ENCODE results near the gene RASIP1.
"Not testable (repeated sequence)": the region's sequence is repeated elsewhere in the genome, so short reads cannot be mapped to it uniquely, and the experiment has no call there.

RASIP1 gene, protein sequence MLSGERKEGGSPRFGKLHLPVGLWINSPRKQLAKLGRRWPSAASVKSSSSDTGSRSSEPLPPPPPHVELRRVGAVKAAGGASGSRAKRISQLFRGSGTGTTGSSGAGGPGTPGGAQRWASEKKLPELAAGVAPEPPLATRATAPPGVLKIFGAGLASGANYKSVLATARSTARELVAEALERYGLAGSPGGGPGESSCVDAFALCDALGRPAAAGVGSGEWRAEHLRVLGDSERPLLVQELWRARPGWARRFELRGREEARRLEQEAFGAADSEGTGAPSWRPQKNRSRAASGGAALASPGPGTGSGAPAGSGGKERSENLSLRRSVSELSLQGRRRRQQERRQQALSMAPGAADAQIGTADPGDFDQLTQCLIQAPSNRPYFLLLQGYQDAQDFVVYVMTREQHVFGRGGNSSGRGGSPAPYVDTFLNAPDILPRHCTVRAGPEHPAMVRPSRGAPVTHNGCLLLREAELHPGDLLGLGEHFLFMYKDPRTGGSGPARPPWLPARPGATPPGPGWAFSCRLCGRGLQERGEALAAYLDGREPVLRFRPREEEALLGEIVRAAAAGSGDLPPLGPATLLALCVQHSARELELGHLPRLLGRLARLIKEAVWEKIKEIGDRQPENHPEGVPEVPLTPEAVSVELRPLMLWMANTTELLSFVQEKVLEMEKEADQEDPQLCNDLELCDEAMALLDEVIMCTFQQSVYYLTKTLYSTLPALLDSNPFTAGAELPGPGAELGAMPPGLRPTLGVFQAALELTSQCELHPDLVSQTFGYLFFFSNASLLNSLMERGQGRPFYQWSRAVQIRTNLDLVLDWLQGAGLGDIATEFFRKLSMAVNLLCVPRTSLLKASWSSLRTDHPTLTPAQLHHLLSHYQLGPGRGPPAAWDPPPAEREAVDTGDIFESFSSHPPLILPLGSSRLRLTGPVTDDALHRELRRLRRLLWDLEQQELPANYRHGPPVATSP

DNA sequence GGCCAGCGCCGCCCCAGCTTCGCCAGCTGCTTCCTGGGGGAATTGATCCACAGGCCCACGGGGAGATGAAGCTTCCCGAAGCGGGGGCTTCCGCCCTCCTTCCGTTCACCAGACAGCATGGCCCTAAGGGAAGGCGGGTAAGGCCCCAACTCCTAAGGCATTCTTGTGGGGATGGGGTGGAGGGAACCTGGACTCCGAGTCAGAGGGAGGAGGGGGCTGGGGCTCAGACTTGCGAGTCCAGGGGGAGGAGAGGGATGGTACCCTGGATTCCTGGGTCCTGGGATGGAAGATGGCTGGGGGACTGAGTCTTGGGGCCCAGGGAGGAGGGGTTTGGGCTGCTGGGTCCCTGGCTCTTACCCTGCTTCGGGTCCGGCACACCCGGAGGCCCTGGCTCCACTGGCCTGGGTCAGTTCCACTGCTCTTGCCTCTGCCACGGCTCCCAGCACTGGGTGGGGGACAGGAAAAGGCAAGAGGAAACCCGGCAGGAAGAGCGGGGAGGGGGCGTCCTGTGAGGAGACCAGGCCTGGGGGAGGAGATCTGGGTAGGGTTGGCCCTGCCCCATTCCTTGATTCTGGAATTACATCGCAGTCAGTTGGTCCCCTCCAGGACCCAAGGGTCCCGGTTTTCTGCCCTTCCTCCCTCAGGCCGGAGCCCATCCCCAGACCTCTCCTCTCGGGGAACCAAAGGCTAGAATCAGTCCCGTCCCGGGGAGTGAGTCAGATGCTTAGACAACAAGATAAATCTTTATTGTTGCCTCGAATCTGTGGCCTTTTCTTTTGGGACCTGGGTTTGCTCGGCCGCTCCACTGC lies at the start of gene RASIP1:
TSS of gene RASIP1 (minus strand) at position 447 of the 809 bp plus-strand sequence. CDS start at position 119, 328 bp downstream.
- DNase-seq: peak; percentile 18

DNA sequence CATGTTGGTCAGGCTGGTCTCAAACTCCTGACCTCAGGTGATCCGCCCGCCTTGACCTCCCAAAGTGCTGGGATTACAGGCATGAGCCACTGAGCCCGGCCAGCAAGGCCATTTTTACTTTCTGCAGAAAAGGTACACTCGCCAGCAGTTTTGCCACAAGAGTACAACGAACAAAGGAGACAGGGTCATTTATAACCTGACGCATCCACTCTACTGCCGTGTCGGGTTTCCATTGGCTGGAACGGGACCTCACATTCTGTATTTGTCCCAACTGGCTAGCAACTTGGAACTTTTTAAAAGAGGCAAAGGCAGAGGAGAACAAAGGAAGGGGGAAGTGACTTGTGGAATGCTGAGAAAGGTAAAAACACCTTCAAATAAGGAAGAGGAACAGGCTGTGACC lies 46.9 kb upstream of the RASIP1 start:
- not testable (repeated sequence) for DNase-seq

DNA sequence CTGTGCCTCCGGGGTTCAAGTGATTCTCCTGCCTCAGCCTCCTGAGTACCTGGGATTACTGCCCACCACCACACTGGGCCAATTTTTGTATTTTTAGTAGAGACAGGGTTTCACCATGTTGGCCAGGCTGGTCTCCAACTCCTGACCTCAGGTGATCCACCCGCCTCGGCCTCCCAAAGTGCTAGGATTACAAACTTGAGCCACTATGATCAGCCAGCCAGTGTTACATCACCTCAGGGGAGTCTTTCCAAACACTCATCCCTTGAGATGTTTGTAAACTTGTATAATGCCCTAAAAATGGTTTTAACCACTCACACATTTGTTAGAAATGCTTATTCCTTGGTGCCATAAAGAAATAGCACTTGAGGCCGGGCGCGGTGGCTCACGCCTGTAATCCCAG lies 46.0 kb upstream of the RASIP1 start:
- DNase-seq: not testable (repeated sequence)

DNA sequence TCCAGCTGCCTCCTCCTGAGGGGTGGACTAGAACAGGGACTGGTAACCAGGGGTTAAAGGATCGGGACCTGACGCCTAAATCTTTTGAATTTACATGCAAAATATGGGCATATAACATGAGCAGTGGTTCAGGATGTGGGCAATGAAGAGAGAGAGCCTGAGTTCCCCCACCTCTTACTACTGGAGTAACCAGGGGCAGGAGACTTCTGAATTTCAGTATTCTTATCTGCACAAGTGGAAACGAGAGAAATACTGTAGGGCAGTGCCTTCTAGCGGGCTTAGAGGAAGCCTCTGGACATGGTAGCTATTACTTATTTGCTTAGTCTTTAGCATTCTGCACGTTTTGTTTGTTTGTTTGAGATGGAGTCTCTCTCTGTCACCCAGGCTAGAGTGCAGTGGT lies 44.1 kb upstream of the RASIP1 start:
- peak; percentile 15 for DNase-seq

DNA sequence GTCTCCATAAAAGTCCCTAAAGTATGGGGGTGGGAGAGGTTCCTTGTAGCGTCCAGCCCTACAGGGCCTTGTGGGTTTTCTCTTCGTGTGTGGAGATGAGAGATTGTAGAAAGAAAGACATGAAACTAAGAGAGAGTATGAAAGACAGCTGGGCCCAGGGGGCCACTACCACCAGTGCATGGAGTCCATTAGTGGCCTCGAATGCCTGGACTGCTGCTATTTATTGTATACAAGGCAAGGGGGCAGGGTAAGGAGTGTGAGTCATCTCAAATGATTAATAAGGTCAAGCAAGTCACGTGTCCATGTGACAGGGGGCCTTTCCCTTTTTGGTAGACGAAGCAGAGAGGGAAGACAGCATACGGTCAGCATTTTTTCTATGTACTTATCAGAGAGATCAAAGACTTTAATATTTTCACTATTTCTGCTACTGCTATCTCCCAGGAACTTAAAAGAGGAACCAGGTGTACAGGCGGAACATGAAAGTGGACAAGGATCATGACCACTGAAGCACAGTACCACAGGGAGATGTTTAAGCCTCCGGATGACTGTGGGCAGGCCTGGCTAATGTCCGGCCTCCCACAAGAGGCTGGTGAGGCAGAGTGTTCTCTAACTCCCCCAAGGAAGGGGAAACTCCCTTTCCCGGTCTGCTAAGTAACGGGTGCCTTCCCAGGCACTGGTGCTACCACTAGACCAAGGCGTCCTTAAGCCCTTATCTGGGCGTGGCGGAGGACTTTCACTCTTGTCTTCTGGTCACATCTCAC lies 40.4 kb upstream of the RASIP1 start:
- DNase-seq: no peak

DNA sequence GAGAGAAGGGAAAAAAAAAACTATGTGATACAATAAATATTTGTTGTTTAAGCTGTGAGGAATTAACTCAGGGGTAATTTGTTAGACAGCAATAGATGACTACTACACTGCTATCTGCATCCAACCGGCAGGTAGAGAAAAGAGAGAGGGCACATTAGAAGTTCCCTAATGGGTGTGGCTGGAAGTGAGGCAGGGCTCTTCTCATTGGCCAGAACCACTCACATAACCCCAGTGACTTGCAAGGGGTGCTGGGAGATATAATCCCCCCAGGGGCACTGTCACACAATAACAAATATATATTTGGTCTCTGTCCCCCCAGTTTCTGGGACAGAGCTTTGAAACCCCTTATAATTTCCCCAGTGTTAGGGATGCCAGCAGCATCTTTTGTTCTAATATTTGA lies 39.2 kb upstream of the RASIP1 start:
- DNase-seq: no peak

DNA sequence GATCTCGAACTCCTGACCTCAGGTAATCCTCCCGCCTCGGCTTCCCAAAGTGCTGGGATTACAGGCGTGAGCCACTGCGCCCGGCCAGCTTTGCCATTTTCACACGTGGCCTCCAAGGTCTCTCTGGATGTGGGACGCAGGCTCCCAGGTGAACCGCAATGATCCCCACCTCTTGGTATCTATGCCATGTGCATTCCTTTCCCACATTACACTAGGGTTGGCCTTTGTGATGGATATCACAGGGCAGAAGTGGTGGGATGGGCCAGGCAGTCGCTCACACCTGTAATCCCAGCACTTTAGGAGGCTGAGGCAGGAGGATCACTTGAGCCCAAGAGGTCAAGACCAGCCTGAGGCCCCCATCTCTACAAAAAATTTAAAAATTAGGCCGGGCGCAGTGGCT lies 37.3 kb upstream of the RASIP1 start:
- no peak for DNase-seq

DNA sequence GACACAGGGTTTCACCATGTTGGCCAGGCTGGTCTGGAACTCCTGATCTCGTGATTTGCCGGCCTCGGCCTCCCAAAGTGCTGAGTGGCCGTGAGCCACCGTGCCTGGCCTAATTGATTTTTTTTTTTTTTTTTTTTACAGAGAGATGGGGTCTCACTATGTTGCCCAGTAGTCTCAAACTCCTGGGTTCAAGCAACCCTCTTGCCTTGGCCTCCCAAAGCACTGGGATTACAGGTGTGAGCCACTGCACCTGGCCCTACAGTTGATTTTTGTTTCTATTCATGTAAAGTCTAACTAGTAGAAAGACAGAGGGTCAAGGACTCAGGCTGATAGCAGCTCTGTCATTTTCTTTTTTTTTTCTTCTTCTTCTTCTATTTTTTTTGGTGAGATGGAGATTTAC lies 36.7 kb upstream of the RASIP1 start:
- no peak for DNase-seq

DNA sequence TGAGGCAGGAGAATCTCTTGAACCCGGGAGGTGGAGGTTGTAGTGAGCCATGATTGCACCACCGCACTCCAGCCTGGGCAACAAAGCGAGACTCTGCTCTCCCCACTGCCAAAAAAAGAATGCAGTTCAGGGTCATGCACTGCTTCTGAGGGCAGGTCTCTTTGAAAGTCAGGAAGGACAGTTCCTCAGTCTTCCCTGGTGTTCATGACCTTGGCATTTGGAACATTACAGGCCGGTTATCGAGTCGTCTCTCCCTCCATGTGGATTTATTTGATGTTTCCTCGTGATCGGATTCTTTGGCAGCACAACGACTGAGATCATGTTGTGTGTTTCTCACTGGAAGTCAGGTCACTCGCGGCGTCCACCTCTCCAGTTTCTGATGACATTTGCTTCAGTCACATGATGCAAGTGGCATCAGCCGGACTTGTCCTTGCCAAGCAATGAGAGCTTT lies 32.1 kb upstream of the RASIP1 start:
- DNase-seq: no peak

DNA sequence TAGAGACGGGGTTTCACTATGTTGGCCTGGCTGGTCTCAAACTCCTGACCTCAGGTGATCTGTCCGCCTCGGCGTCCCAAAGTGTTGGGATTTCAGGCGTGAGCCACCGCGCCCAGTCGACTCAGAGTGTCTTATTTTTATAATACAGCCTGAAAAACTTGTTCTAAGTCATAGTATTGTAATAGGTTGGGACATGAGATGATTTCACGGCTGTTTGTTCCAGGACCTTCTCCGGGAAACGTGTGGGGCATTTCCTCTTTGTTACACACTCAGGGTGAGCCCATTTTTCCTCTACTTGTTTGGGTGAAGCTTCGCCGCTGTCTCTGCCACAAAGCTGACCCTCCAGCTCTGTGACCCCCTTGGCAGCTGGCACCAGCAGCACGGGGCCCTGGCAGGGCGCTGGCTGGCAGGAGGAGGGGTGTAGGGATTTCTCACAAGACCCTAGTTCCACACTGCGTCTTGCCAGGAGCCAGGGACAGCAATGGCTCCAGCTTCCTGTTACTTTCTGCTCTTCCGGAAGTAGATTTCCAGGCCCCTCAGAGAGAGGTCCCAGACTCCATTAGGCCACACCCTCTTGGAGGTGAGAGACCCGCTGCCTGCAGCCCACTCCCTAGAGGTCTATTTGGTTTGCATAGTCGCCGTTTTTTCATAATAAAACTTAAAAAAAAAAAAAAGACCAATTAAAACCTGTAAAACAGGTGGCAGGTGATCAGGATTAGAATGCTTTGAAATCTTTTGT lies 30.5 kb upstream of the RASIP1 start:
- no peak for DNase-seq

DNA sequence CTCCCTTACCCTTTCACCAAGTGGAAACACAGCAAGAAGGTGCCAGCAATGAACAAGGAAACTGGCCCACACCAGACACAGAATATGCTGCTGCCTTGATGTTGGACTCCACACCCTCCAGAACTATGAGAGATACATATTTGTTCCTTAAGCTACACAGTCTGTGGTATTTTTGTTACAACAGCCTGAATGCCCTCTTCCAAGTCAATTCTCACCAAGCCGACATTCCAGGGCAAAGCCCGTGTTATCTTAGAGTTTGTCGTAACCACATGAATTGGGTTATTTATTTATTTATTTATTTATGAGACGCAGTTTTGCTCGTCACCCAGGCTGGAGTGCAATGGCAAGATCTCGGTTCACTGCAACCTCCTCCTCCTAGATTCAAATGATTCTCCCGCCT lies 29.9 kb upstream of the RASIP1 start:
- DNase-seq: no peak

DNA sequence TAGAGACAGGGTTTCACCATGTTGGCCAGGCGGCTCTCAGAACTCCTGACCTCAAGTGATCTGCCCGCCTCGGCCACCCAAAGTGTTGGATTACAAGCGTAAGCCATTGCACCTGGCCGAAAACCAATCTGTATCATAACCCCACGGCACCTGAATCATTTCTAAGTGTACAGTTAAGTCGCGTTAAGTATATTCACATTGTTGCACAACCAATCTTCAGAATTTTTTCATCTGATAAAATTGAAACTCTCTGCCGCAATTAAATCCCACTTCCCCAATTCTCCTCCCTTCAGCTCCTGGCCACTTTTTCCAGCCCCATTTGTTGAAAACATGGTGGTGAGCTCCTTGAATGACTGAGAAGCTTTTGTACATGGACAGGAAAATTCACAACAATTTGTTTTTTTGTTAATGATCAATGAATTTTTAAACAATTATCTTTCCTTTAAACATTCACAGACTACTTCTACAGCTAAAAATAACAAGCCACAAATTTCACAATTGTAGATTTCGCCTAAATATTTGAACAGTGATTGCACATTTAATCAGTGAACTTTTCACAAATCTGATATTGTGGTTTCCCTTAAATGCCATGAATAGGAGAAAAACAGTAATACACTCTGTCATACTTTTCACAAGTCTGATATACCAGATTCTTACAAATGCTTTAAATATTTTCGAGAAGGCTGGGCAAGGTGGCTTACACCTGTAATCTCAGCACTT lies 28.7 kb upstream of the RASIP1 start:
- no peak for DNase-seq

DNA sequence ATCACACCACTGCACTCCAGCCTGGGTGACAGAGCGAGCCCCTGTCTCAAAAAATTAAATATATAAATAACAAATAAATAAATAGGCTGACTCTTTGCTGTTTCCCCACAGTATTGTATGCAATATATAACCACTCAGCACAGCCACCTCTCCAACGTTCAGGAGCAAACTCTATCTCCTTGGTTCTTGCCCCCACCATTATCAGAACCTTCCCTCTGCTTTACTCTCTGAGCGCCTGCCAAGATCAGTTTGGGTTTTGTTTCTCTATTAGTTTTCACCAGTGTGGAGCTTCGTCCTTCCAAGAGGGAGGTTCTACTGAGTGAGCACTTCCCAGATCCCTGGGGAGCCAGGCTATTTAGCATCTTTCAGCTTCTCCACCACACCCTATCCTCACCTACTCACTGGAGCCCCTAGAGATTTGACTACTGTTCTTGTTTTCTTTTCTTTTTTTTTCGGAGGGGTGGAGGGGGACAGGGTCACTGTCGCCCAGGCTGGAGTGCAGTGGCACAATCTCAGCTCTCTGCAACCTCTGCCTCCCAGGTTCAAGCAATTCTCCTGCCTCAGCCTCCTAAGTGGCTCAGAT lies 27.9 kb upstream of the RASIP1 start:
- not testable (repeated sequence) for DNase-seq

DNA sequence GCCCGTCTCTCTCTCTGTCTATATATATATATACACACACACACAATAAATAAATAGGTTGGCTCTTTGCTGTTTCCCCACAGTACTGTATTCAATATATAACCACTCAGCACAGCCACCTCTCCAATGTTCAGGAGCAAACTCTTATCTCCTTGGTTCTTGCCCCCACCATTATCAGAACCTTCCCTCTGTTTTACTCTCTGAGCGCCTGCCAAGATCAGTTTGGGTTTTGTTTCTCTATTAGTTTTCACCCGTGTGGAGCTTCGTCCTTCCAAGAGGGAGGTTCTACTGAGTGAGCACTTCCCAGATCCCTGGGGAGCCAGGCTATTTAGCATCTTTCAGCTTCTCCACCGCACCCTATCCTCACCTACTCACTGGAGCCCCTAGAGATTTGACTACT lies 25.4 kb upstream of the RASIP1 start:
- not testable (repeated sequence) for DNase-seq

DNA sequence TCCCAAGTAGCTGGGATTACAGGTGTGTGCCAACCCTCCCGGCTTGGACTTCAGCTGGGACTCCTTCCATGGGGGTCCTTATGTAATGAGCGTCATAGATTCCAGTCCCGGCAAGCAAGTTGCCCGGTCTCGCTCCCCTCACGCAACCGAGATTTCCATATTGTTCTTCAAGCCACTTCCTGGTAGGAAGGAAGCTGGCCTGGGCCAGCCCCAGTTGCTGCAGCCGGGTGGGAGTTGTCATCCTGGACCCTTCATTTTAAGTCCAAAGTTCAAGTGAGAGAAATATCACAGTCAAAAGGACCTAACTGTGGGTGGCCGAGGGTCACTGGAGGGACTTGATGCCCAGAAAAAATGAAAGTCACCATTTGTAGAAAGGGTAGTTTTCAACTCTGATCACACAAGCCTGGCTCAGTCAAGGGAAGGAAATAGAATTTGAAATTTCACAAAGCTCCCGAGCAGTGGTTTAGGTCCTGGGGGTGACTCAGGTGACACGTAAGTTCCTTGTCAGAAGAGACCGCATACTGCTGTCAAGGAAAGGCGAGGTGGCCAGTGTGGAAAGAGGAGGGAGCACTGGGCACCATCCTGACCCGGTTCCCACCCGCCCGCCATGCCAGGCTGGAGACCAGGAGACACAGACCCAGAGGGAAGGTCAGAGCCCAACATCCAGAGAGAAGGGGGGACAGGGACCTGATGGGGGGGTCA lies 20.2 kb upstream of the RASIP1 start:
- no peak for DNase-seq

DNA sequence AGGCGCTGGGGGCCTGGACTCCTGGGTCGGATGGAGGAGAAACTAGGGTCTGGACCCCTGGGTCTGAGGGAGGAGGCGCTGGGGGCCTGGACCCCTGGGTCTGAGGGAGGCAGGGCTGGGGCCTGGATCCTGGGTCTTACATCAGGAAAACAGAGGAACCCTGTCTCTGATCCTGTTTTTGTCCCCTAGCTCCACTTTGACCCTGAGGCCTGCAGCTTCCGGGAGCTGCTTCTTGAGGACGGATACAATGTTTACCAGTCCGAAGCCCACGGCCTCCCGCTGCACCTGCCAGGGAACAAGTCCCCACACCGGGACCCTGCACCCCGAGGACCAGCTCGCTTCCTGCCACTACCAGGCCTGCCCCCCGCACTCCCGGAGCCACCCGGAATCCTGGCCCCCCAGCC lies 17.3 kb upstream of the RASIP1 start:
- DNase-seq: no peak

DNA sequence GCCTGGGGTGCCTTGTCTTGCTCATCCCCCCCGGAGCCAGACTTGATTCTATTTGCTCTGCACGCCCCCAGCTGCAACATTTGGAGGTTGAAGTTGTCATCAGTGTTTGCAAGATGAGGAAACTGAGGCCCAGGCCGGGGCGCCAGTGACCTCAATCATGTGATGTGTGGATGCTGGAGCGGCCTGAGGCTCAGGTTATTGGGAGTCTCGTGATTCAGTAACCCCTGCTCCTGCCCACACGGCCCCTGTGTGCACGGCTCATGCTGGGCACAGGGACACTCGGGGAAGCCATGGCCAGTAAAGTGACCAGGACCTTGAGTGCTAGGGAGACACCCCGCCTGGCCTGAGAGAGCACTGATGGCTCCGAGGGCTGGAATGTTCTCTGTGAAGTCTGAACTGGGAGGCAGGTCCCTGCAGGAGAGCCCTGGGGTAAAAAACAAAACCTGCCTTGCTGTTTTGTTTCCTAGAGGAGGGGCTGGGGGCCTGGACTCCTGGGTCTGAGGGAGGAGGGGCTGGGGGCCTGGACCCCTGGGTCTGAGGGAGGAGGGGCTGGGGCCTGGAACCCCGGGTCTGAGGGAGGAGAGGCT lies 16.8 kb upstream of the RASIP1 start:
- DNase-seq: no peak

DNA sequence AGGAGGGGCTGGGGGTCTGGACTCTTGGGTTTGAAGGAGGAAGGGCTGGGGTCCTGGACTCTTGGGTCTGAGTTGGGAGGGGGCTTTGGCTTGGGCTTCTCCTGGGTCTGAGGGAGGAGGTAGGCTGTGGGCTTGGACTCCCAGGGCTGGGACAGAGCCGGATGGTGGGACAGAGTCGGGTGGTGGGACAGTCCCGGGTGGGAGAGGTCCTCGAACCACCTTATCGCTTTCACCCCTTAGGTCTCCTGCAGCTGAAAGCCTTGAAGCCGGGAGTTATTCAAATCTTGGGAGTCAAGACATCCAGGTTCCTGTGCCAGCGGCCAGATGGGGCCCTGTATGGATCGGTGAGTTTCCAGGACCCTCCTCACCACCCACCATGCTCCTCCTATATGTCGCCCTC lies 16.3 kb upstream of the RASIP1 start:
- DNase-seq: no peak

DNA sequence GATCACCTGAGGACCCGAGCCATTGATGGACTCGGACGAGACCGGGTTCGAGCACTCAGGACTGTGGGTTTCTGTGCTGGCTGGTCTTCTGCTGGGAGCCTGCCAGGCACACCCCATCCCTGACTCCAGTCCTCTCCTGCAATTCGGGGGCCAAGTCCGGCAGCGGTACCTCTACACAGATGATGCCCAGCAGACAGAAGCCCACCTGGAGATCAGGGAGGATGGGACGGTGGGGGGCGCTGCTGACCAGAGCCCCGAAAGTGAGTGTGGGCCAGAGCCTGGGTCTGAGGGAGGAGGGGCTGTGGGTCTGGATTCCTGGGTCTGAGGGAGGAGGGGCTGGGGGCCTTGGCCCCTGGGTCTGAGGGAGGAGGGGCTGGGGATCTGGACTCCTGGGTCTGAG lies 15.8 kb upstream of the RASIP1 start:
- no peak for DNase-seq
